ENCODE data around the gene PEF1.

Gene PEF1

DNA sequence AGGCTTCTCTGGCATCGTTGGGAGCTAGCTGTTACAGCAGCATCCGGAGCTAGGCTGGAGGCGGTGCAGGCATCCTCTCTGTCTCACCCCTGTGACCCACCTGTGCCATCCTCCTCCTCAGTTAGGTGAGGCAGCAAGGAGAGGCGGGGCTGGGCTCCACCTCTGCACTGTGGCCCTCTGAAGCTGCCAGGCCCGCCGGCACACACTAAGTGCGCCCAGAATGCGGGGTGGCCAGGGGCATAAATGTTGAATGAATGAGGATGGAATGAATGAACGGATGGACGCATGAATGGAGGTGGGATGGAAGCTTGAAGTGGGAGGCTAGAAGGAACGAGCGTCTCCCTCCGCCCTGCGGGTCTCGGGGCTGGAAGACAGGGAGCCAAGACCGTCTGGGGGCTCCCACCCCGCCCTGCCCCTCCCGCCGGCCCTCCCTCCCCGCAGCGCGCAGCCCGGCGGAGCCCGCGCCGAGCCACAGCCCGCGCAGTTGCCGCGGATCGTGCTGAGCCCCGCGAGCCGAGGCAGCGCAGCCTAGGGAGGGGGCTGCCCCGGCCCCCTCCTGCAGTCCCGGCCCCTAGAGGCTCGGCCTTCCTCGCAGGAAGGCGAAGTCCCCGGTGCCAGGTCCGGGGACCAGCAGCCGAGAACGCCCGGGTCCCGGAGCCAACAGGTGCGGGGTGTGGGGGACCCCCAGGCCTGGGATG lies 27.3 kb downstream of the PEF1 start, which contains the start of gene HCRTR1:
Gene HCRTR1 (plus strand): TSS at position 472 of the 698 bp plus-strand sequence. CDS start 1,504 bp downstream, outside the sequence.
- peak within 1 kb of the TSS; percentile 28; the same call in 1 of the 2 replicates for H3K4me3 ChIP-seq (ENCODE audit: low read depth, low read length)
- TF ChIP-seq, protein P1, sequence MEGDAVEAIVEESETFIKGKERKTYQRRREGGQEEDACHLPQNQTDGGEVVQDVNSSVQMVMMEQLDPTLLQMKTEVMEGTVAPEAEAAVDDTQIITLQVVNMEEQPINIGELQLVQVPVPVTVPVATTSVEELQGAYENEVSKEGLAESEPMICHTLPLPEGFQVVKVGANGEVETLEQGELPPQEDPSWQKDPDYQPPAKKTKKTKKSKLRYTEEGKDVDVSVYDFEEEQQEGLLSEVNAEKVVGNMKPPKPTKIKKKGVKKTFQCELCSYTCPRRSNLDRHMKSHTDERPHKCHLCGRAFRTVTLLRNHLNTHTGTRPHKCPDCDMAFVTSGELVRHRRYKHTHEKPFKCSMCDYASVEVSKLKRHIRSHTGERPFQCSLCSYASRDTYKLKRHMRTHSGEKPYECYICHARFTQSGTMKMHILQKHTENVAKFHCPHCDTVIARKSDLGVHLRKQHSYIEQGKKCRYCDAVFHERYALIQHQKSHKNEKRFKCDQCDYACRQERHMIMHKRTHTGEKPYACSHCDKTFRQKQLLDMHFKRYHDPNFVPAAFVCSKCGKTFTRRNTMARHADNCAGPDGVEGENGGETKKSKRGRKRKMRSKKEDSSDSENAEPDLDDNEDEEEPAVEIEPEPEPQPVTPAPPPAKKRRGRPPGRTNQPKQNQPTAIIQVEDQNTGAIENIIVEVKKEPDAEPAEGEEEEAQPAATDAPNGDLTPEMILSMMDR (IDR thresholded peaks at IDR 0.05; ENCODE audit: control insufficient read depth, extremely low read depth, insufficient read depth), result no peak
- no peak for DNase-seq (ENCODE audit: low read depth)

GRCh38 chr1:31615939-31616338 lies 28.7 kb downstream of the PEF1 start:
- no peak overlapping the region for H3K4me3 ChIP-seq (ENCODE audit: low read depth, low read length)
- no peak for DNase-seq (ENCODE audit: low read depth)
- TF ChIP-seq, protein P1 (IDR thresholded peaks at IDR 0.05; ENCODE audit: control insufficient read depth, extremely low read depth, insufficient read depth), result no peak

DNA sequence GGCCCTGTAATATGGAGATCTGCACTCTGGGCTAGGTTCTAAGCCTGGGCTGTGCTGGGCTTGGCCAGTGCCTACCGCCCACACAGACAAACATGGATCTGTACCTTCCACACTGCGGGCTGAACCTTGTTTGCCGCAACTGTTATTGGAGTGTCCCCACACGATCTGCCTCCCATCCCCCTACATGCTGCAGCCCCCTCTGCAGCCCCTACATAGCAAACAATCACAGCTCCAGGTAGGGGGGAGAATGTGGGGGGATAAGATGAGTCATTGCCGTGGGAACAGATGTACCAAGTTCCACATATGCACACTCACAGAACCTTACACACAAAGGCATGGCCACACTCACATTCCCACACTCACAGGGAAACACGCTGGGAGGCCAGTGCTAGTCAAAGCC lies 29.3 kb downstream of the PEF1 start:
- H3K4me3 ChIP-seq (ENCODE audit: low read depth, low read length), result no peak overlapping the region
- TF ChIP-seq, protein P1 (IDR thresholded peaks at IDR 0.05; ENCODE audit: control insufficient read depth, extremely low read depth, insufficient read depth), result no peak
- DNase-seq (ENCODE audit: low read depth), result no peak

- DNase-seq (ENCODE audit: low read depth), result no peak
- no peak overlapping the region for H3K4me3 ChIP-seq (ENCODE audit: low read depth, low read length)
Observed at GRCh38 chr1:31614414-31615005, 30.2 kb downstream of the PEF1 start.

DNA sequence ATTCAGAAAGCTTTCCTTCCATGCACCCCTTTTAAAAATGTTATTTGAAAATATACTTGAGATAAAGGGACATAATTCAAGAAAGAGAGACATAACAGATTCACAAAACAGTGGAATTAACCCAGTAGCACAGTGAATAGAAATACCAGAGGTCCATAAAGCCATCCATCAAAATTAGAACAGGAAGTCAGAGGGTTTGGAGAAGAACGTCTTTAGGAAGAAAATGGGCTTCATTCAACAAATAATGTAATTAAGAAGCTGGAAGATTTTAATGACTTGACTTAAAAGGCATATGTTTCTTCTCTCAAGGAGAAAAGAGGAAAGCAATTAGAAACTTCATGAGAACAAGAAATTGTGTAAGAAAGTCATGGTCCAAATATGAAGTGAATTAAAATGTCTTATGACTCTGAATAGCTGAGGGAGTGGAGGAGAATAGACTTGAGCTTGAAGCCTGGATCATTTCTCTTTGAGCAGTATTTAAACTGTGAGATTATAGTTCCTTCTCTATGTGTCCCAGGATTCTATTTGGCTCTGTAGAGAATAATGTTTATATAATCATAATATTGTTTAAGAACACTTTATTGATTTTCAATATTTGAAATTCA lies 35.1 kb downstream of the PEF1 start:
- TF ChIP-seq, protein P1 (IDR thresholded peaks at IDR 0.05; ENCODE audit: control insufficient read depth, extremely low read depth, insufficient read depth), result no peak
- no peak for DNase-seq (ENCODE audit: low read depth)
- no peak overlapping the region for H3K4me3 ChIP-seq (ENCODE audit: low read depth, low read length)

More at GRCh38 chr1:31614414-31615005, 30.2 kb downstream of the PEF1 start:
- TF ChIP-seq, protein P1 (IDR thresholded peaks at IDR 0.05; ENCODE audit: control insufficient read depth, extremely low read depth, insufficient read depth), result no peak

- no peak for DNase-seq (ENCODE audit: low read depth)
- TF ChIP-seq, protein P1 (IDR thresholded peaks at IDR 0.05; ENCODE audit: control insufficient read depth, extremely low read depth, insufficient read depth), result no peak
- no peak overlapping the region for H3K4me3 ChIP-seq (ENCODE audit: low read depth, low read length)
Observed at GRCh38 chr1:31607360-31607759, 37.3 kb downstream of the PEF1 start.

Measured in LNCaP clone FGC (cell line).